Ishikawa (cell line): ENCODE results near the gene MAX.

ENCODE experiments used
- YY1 ChIP-seq: IDR thresholded peaks from 2 replicates; pipeline ENCODE4 v1.6.1; 2012; ENCODE audit warnings: low read depth
- TF ChIP-seq, protein P1 (sequence below): IDR thresholded peaks from 2 replicates; pipeline ENCODE4 v1.6.1; 2012

DNA sequence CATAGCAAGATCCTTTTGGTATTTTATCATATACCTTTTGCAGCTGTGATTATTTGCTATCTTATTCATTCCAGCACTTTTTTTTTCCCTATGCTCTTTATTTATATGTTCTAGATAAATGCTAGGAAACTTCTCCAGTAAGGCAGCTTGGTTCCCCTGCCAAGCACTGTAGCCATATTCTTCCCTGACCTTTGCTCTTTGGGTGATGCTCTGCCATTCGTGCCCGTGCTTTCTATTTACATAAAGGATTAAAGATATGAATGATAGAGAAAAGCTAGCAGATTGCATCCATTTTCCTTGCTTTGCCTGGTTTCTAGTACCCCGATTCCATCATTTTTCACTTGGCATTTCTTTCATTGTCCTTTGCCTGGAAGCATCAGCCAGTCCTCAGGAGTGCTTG lies 73.4 kb downstream of the MAX start:
- TF ChIP-seq, protein P1, sequence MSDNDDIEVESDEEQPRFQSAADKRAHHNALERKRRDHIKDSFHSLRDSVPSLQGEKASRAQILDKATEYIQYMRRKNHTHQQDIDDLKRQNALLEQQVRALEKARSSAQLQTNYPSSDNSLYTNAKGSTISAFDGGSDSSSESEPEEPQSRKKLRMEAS = no peak
- TF ChIP-seq YY1 = no peak
